ENCODE measurements around the gene CEP83.

Gene CEP83

GRCh38 chr12:94305130-94305957 is 154.3 kb downstream of the CEP83 start:
- DNase-seq (ENCODE audit: low read depth), result peak; percentile 92

- peak; percentile 82 for DNase-seq (ENCODE audit: low read depth)
These were observed 155.1 kb downstream of the CEP83 start for GRCh38 chr12:94304566-94305061.

- DNase-seq (ENCODE audit: low read depth), result no peak
These were observed 155.7 kb downstream of the CEP83 start for GRCh38 chr12:94304012-94304411.

- no peak for DNase-seq (ENCODE audit: low read depth)
These were observed 159.8 kb downstream of the CEP83 start for GRCh38 chr12:94299846-94300245.

GRCh38 chr12:94297876-94298505 is 161.7 kb downstream of the CEP83 start:
- no peak for DNase-seq (ENCODE audit: low read depth)

- DNase-seq (ENCODE audit: low read depth), result no peak
These were observed 162.5 kb downstream of the CEP83 start for GRCh38 chr12:94297096-94297699.

- peak; percentile 5 for DNase-seq (ENCODE audit: low read depth)
These were observed 169.3 kb downstream of the CEP83 start for GRCh38 chr12:94290353-94290752.

GRCh38 chr12:94289461-94290312 is 170.0 kb downstream of the CEP83 start:
- peak; percentile 69 for DNase-seq (ENCODE audit: low read depth)

- DNase-seq (ENCODE audit: low read depth), result no peak
These were observed 172.4 kb downstream of the CEP83 start for GRCh38 chr12:94287245-94287628.

GRCh38 chr12:94286583-94287244 is 173.0 kb downstream of the CEP83 start:
- no peak for DNase-seq (ENCODE audit: low read depth)

GRCh38 chr12:94285943-94286582 is 173.6 kb downstream of the CEP83 start:
- DNase-seq (ENCODE audit: low read depth), result no peak

- no peak for DNase-seq (ENCODE audit: low read depth)
These were observed 174.8 kb downstream of the CEP83 start for GRCh38 chr12:94284859-94285258.

- no peak for DNase-seq (ENCODE audit: low read depth)
These were observed 175.6 kb downstream of the CEP83 start for GRCh38 chr12:94284046-94284445.

GRCh38 chr12:94282675-94283074 is 177.0 kb downstream of the CEP83 start:
- DNase-seq (ENCODE audit: low read depth), result peak; percentile 13

GRCh38 chr12:94280063-94280462 is 179.6 kb downstream of the CEP83 start:
- DNase-seq (ENCODE audit: low read depth), result no peak

GRCh38 chr12:94277426-94278000 is 182.2 kb downstream of the CEP83 start:
- DNase-seq (ENCODE audit: low read depth), result no peak

GRCh38 chr12:94276725-94277124 is 182.9 kb downstream of the CEP83 start:
- DNase-seq (ENCODE audit: low read depth), result no peak

GRCh38 chr12:94273272-94273671 is 186.4 kb downstream of the CEP83 start:
- DNase-seq (ENCODE audit: low read depth), result no peak

- no peak for DNase-seq (ENCODE audit: low read depth)
These were observed 187.4 kb downstream of the CEP83 start for GRCh38 chr12:94272280-94272679.

- peak; percentile 63 for DNase-seq (ENCODE audit: low read depth)
These were observed 188.3 kb downstream of the CEP83 start for GRCh38 chr12:94271351-94271750.
